ENCODE data around the gene EREG. TPM values are rescaled to one million over a fixed set of nuclear protein-coding genes. Genes with fewer than 3 reads are reported as not detected.

EREG gene
- total RNA-seq, 1 donor from 2014 or later: not detected

DNA sequence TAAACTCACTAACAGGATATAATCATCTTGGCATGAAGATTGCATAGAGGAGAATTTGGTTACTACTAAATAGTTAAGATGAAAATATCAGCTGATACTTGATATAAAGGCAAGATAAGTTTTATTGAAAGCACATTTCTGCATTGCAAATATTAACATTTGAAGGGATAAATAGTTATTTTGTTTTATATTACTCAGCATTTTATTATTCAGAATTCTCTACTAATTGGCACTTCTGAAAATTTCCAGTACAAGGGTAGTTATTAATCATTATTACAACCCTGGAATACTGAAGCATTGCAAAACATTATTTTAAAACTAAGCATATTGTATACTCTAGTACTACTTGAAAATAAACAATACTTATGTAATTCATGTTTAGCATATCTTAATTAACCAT, 47.3 kb downstream of the EREG start:
- no peaks in the 10 kb centered on the region for H3K9me3 Mint-ChIP-seq (ENCODE audit: unreplicated experiment)
- DNase-seq (ENCODE audit: low spot score): no peak
- no peaks in the 10 kb centered on the region for H3K36me3 Mint-ChIP-seq (ENCODE audit: low read depth, unreplicated experiment)
- no peaks in the 10 kb centered on the region for H3K27me3 Mint-ChIP-seq (ENCODE audit: unreplicated experiment)
- TF ChIP-seq, protein P1, sequence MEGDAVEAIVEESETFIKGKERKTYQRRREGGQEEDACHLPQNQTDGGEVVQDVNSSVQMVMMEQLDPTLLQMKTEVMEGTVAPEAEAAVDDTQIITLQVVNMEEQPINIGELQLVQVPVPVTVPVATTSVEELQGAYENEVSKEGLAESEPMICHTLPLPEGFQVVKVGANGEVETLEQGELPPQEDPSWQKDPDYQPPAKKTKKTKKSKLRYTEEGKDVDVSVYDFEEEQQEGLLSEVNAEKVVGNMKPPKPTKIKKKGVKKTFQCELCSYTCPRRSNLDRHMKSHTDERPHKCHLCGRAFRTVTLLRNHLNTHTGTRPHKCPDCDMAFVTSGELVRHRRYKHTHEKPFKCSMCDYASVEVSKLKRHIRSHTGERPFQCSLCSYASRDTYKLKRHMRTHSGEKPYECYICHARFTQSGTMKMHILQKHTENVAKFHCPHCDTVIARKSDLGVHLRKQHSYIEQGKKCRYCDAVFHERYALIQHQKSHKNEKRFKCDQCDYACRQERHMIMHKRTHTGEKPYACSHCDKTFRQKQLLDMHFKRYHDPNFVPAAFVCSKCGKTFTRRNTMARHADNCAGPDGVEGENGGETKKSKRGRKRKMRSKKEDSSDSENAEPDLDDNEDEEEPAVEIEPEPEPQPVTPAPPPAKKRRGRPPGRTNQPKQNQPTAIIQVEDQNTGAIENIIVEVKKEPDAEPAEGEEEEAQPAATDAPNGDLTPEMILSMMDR (IDR thresholded peaks at IDR 0.05; ENCODE audit: unreplicated experiment): no peak
- no peak overlapping the region for H3K4me3 Mint-ChIP-seq (ENCODE audit: unreplicated experiment)
- no peak overlapping the region for H3K27ac Mint-ChIP-seq (ENCODE audit: unreplicated experiment)
- H3K4me1 Mint-ChIP-seq (ENCODE audit: unreplicated experiment): no peaks in the 10 kb centered on the region

DNA sequence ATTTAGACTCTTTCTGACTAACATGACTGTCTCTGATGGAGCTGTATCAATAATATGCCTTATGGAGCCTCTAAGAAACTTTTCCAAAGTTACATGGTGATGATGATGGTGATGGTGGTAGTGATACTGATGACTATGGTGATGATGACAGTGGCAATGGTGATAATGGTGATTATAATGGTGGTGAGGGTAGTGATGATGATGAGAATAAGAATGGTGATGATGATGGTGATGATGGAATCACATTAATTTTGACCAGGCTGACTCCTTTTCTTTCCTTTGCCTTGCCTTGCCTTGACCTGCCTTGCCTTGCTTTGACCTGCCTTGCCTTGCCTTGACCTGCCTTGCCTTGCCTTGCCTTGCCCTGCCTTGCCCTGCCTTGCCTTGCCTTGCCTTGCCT, 48.3 kb downstream of the EREG start:
- TF ChIP-seq, protein P1 (IDR thresholded peaks at IDR 0.05; ENCODE audit: unreplicated experiment): no peak
- Mint-ChIP-seq H3K36me3 (ENCODE audit: low read depth, unreplicated experiment) (no peaks in the 10 kb centered on the region), H3K4me3 (ENCODE audit: unreplicated experiment) (no peak overlapping the region), H3K9me3 (ENCODE audit: unreplicated experiment) (no peaks in the 10 kb centered on the region), H3K27ac (ENCODE audit: unreplicated experiment) (no peak overlapping the region), H3K4me1 (ENCODE audit: unreplicated experiment) (no peaks in the 10 kb centered on the region), H3K27me3 (ENCODE audit: unreplicated experiment) (peaks cover 2% of the 10 kb centered on the region)
- no peak for DNase-seq (ENCODE audit: low spot score)

DNA sequence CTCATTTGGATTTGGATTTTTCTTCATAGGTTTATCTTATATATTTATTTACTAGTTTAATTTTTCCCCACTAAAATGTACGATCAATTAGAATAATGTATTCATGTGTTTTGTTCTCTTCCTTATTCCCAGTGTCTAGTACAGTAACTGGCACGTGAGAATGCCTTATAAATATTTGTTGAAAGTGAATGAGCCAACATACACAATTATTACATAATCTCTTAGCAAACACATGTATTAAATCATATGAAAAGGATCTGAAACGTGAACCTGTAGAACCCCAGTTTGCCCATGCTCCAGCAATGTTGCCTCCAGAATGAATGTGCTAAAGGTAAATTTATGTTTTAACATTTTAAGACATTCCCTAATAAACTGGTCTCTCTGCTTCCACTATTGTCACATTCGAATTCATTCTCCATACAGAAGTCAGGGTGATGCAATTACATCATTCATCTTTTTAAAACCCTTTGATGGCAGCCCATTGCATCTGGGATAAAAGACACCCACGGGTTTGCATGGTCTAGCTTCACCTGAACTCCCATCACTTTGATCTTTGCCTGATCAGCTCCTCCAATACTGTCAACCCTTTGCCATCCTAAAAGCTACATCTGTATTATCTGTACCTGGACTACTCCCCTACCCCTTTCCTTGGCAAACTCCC, 49.3 kb downstream of the EREG start:
- no peak overlapping the region for H3K4me3 Mint-ChIP-seq (ENCODE audit: unreplicated experiment)
- peaks cover 2% of the 10 kb centered on the region for H3K27me3 Mint-ChIP-seq (ENCODE audit: unreplicated experiment)
- H3K9me3 Mint-ChIP-seq (ENCODE audit: unreplicated experiment): no peaks in the 10 kb centered on the region
- no peak for DNase-seq (ENCODE audit: low spot score)
- H3K4me1 Mint-ChIP-seq (ENCODE audit: unreplicated experiment): no peaks in the 10 kb centered on the region
- TF ChIP-seq, protein P1 (IDR thresholded peaks at IDR 0.05; ENCODE audit: unreplicated experiment): no peak
- no peak overlapping the region for H3K27ac Mint-ChIP-seq (ENCODE audit: unreplicated experiment)
- H3K36me3 Mint-ChIP-seq (ENCODE audit: low read depth, unreplicated experiment): no peaks in the 10 kb centered on the region

DNA sequence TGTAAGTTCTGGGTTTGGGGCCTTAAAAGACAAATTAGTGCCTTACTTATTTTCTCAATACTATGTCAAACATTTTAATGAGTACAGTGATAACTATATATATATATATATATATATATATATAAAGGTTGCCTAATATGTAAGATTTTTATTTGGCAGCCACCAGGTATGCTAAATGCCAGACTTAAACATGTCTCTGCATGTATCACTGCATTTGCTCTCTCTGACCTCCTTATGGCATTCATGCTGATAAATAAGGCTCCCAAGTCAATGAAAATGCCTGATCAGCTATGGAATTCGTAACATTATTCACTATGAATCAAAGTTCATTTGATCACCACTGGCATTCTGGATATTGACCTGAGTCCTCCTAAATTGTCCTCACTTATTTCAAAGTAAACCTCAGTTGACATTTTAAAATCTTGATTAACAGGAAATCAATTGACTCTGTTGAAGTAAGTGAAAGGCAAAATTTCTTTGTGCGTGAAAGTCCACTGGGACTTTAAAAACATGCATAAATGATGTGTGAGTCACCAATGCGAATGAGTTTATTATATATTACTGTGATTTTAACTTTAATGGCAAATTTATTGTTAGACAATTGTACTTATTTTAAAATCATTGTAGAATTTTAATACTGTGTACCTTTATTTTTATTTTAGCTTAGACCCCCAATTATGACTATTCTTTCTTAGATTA, 50.8 kb downstream of the EREG start:
- no peak overlapping the region for H3K4me3 Mint-ChIP-seq (ENCODE audit: unreplicated experiment)
- no peak overlapping the region for H3K27ac Mint-ChIP-seq (ENCODE audit: unreplicated experiment)
- H3K4me1 Mint-ChIP-seq (ENCODE audit: unreplicated experiment): no peaks in the 10 kb centered on the region
- TF ChIP-seq, protein P1 (IDR thresholded peaks at IDR 0.05; ENCODE audit: unreplicated experiment): no peak
- no peaks in the 10 kb centered on the region for H3K9me3 Mint-ChIP-seq (ENCODE audit: unreplicated experiment)
- H3K36me3 Mint-ChIP-seq (ENCODE audit: low read depth, unreplicated experiment): no peaks in the 10 kb centered on the region
- no peak for DNase-seq (ENCODE audit: low spot score)
- H3K27me3 Mint-ChIP-seq (ENCODE audit: unreplicated experiment): peaks cover 2% of the 10 kb centered on the region

DNA sequence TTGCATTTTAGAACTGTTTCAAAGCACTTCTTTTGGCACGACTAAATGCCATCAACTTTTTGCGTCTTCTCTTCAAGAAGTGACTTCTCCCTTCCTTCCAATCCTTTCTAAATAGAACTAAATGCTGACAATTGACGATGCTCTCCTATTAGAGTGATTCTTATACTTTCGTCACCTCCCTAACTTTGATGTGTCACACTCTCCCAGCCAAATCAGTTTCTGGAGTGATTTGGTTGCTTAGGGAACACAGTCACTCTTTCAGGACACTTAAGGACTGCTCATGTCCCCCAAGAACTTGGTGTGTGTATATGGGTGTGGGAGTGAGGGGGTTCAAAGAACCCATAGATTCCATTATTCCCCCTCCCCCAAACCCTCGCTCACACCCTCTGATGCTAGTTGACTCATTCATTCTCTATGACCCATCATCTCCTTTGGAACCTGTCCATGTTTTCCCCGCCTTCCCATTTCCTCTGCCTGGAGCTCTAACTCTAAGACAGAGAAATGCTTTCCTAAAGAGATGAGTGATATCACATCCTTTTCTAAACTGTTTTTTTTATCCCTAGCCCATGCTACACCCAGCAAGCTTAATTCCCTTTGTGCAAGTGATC, 53.2 kb downstream of the EREG start:
- Mint-ChIP-seq H3K27ac (ENCODE audit: unreplicated experiment) (no peak overlapping the region), H3K27me3 (ENCODE audit: unreplicated experiment) (peaks cover 3% of the 10 kb centered on the region), H3K4me3 (ENCODE audit: unreplicated experiment) (no peak overlapping the region), H3K36me3 (ENCODE audit: low read depth, unreplicated experiment) (no peaks in the 10 kb centered on the region), H3K9me3 (ENCODE audit: unreplicated experiment) (no peaks in the 10 kb centered on the region), H3K4me1 (ENCODE audit: unreplicated experiment) (no peaks in the 10 kb centered on the region)
- TF ChIP-seq, protein P1 (IDR thresholded peaks at IDR 0.05; ENCODE audit: unreplicated experiment): no peak
- DNase-seq (ENCODE audit: low spot score): no peak
